ENCODE measurements around the gene ATP6V0A4. TPM values are rescaled to one million over a fixed set of nuclear protein-coding genes. Genes with fewer than 3 reads are reported as not detected.

The ATP6V0A4 gene
- total RNA-seq, 1 experiment from 2014 or later: not detected

- TF ChIP-seq EZH2 (IDR thresholded peaks at IDR 0.05; ENCODE audit: borderline replicate concordance, low read depth, low read length, poor library complexity, severe bottlenecking): no peak
- no peak for TF ChIP-seq CTCF (conservative IDR thresholded peaks at IDR 0.05; ENCODE audit: low read depth, low read length)
- H3K27ac ChIP-seq (ENCODE audit: low read depth, low read length, poor library complexity, severe bottlenecking): no peak overlapping the region
- no peaks in the 10 kb centered on the region for H3K27me3 ChIP-seq (replicated peaks; ENCODE audit: insufficient read depth, low read depth, low read length, poor library complexity)
- H3K9me3 ChIP-seq (ENCODE audit: low read depth, low read length, poor library complexity, severe bottlenecking): no peaks in the 10 kb centered on the region
- POLR2A ChIA-PET (ENCODE audit: low non-redundant PET): no interaction called here
- no peak overlapping the region for H3K4me3 ChIP-seq (ENCODE audit: low read depth, low read length, poor library complexity, severe bottlenecking)
- BruUV-seq (replicated peaks): no TSS peak
- CTCF ChIA-PET: interaction anchor here (0.6 kb wide), 1 partner anchor 81 kb away, joined by 3 read pairs; no protein-coding TSS in a partner anchor
- intact Hi-C loops (cut with micrococcal nuclease; ENCODE audit: unreplicated experiment): no loop called here
- no peaks in the 10 kb centered on the region for H3K4me1 ChIP-seq (ENCODE audit: insufficient read depth, low read length, poor library complexity, severe bottlenecking)
- DNase-seq (ENCODE audit: low spot score): no peak
- no peaks in the 10 kb centered on the region for H3K36me3 ChIP-seq (ENCODE audit: insufficient read depth, low read length, poor library complexity, severe bottlenecking)
Measured at GRCh38 chr7:138819625-138820024, 21.6 kb upstream of the ATP6V0A4 start.

GRCh38 chr7:138816650-138817049 lies 18.7 kb upstream of the ATP6V0A4 start:
- intact Hi-C loops (cut with micrococcal nuclease; ENCODE audit: unreplicated experiment): no loop called here
- Histone ChIP-seq H3K4me1 (ENCODE audit: insufficient read depth, low read length, poor library complexity, severe bottlenecking) (no peaks in the 10 kb centered on the region), H3K27ac (ENCODE audit: low read depth, low read length, poor library complexity, severe bottlenecking) (no peak overlapping the region), H3K27me3 (replicated peaks; ENCODE audit: insufficient read depth, low read depth, low read length, poor library complexity) (no peaks in the 10 kb centered on the region), H3K9me3 (ENCODE audit: low read depth, low read length, poor library complexity, severe bottlenecking) (no peaks in the 10 kb centered on the region), H3K4me3 (ENCODE audit: low read depth, low read length, poor library complexity, severe bottlenecking) (no peak overlapping the region), H3K36me3 (ENCODE audit: insufficient read depth, low read length, poor library complexity, severe bottlenecking) (no peaks in the 10 kb centered on the region)
- TF ChIP-seq CTCF (conservative IDR thresholded peaks at IDR 0.05; ENCODE audit: low read depth, low read length) (no peak), EZH2 (IDR thresholded peaks at IDR 0.05; ENCODE audit: borderline replicate concordance, low read depth, low read length, poor library complexity, severe bottlenecking) (no peak)
- DNase-seq (ENCODE audit: low spot score): no peak
- no TSS peak for BruUV-seq (replicated peaks)
- CTCF ChIA-PET: no interaction called here
- POLR2A ChIA-PET (ENCODE audit: low non-redundant PET): no interaction called here

- Histone ChIP-seq H3K9me3 (ENCODE audit: low read depth, low read length, poor library complexity, severe bottlenecking) (no peaks in the 10 kb centered on the region), H3K4me3 (ENCODE audit: low read depth, low read length, poor library complexity, severe bottlenecking) (no peak overlapping the region), H3K36me3 (ENCODE audit: insufficient read depth, low read length, poor library complexity, severe bottlenecking) (no peaks in the 10 kb centered on the region), H3K27ac (ENCODE audit: low read depth, low read length, poor library complexity, severe bottlenecking) (no peak overlapping the region), H3K27me3 (replicated peaks; ENCODE audit: insufficient read depth, low read depth, low read length, poor library complexity) (no peaks in the 10 kb centered on the region), H3K4me1 (ENCODE audit: insufficient read depth, low read length, poor library complexity, severe bottlenecking) (no peaks in the 10 kb centered on the region)
- intact Hi-C loops (cut with micrococcal nuclease; ENCODE audit: unreplicated experiment): no loop called here
- CTCF ChIA-PET: no interaction called here
- POLR2A ChIA-PET (ENCODE audit: low non-redundant PET): no interaction called here
- BruUV-seq (replicated peaks): no TSS peak
- TF ChIP-seq CTCF (conservative IDR thresholded peaks at IDR 0.05; ENCODE audit: low read depth, low read length): no peak
- TF ChIP-seq EZH2 (IDR thresholded peaks at IDR 0.05; ENCODE audit: borderline replicate concordance, low read depth, low read length, poor library complexity, severe bottlenecking): no peak
- DNase-seq (ENCODE audit: low spot score): no peak
Measured at GRCh38 chr7:138814816-138815332, 16.9 kb upstream of the ATP6V0A4 start.

All from A673 (cell line).